GM21576 (cell line): ENCODE measurements around the gene CYS1.
"Not testable (repeated sequence)": the region's sequence is repeated elsewhere in the genome, so short reads cannot be mapped to it uniquely, and the experiment has no call there.

Experiments
- ATAC-seq: cut with Tn5 transposase; IDR thresholded peaks from one replicate; pipeline ENCODE4 v1.9.1; 2021; ENCODE audit warnings: mild to moderate bottlenecking, moderate library complexity; ENCODE audit not compliant: unreplicated experiment

Gene CYS1

GRCh38 chr2:10094271-10094814 lies 14.1 kb upstream of the CYS1 start:
- no peak for ATAC-seq

- ATAC-seq: not testable (repeated sequence)
Measured at GRCh38 chr2:10091889-10092244, 11.7 kb upstream of the CYS1 start.

- ATAC-seq: no peak
Measured at GRCh38 chr2:10091182-10091888, 11.1 kb upstream of the CYS1 start.

- no peak for ATAC-seq
Measured at GRCh38 chr2:10089565-10090190, 9.5 kb upstream of the CYS1 start.

GRCh38 chr2:10087360-10087759 lies 7.1 kb upstream of the CYS1 start:
- no peak for ATAC-seq

GRCh38 chr2:10086950-10087349 lies 6.7 kb upstream of the CYS1 start:
- no peak for ATAC-seq

GRCh38 chr2:10085668-10086059 lies 5.5 kb upstream of the CYS1 start:
- no peak for ATAC-seq

GRCh38 chr2:10085043-10085667 lies 4.9 kb upstream of the CYS1 start:
- no peak for ATAC-seq

GRCh38 chr2:10084223-10084865 lies 4.1 kb upstream of the CYS1 start:
- ATAC-seq: no peak

GRCh38 chr2:10083692-10084211 lies 3.5 kb upstream of the CYS1 start:
- no peak for ATAC-seq

- ATAC-seq: no peak
Measured at GRCh38 chr2:10083046-10083445, 2.8 kb upstream of the CYS1 start.

GRCh38 chr2:10080536-10081304 lies 509 bp upstream of the CYS1 start:
- no peak for ATAC-seq

GRCh38 chr2:10079266-10079869 lies 843 bp downstream of the CYS1 start:
- ATAC-seq: no peak

GRCh38 chr2:10078704-10079265 lies 1.4 kb downstream of the CYS1 start:
- ATAC-seq: no peak

- ATAC-seq: no peak
Measured at GRCh38 chr2:10078001-10078400, 2.2 kb downstream of the CYS1 start.

GRCh38 chr2:10076988-10077527 lies 3.2 kb downstream of the CYS1 start:
- ATAC-seq: no peak

GRCh38 chr2:10076511-10076910 lies 3.7 kb downstream of the CYS1 start:
- no peak for ATAC-seq

GRCh38 chr2:10075571-10076209 lies 4.5 kb downstream of the CYS1 start:
- ATAC-seq: no peak

- ATAC-seq: no peak
Measured at GRCh38 chr2:10075101-10075500, 5.1 kb downstream of the CYS1 start.
